Pericardium fibroblast (primary cell): Measurements from ENCODE around the gene CPM. TPM values are rescaled to one million over a fixed set of nuclear protein-coding genes. Genes with fewer than 3 reads are reported as not detected.

Source experiments
- total RNA-seq: library from RNA; depleted of rRNA; stranded (reverse); fragments of >200 nt; gene quantifications from 2 replicates; pipeline ENCODE4 v1.2.3, GENCODE V29; 2015

Gene CPM
- 10.5 and 82.0 TPM in 2 replicates for total RNA-seq

DNA sequence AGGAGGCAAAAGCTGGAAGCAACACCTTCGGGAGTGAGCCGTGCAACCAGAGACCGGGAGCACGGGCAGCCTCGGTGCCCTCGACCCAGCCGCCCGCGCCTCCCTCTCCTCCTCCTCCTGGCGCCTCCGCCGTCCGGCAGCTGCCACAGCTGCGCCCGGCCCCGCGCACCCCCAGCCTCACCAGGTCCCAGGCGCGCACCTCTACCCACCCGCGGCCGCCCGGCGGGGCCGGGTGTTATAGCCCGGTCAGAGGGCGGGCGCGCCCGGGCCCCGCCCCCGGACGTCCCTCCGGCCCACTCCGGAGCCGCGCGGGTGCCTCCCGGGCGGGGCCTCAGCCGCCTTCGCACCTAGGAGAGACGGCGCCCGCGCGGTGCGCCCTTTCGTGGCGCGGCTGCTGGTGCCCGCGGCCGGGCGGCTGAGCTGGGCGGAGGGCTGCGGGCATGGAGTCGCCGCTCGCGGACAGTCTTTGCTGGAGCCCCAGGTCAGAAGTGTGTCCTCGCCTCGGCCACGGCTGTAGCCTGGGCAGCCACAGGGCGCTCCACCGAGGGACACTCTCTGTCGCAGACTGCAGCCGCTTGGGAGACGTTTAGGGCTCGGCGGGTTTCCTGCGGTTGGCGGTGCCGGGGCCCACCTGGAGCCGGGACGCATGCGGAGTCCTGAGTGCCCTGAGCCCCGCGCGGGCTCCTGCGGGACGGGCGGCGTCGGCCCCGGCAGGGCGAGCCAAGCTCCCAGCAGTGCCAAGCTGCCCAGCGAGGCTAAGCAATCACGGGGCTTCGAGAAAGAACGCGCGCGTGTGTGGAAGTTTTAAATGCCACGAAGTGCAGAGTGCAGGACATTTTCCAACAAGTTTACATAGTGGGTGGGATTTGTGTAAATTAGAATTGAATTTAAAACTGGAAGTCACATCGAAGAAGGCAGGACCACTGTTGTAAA, at the start of gene CPM:
CPM (minus strand) TSS at position 211 of the 933 bp plus-strand sequence. CDS start 334 bp downstream, outside the sequence.

DNA sequence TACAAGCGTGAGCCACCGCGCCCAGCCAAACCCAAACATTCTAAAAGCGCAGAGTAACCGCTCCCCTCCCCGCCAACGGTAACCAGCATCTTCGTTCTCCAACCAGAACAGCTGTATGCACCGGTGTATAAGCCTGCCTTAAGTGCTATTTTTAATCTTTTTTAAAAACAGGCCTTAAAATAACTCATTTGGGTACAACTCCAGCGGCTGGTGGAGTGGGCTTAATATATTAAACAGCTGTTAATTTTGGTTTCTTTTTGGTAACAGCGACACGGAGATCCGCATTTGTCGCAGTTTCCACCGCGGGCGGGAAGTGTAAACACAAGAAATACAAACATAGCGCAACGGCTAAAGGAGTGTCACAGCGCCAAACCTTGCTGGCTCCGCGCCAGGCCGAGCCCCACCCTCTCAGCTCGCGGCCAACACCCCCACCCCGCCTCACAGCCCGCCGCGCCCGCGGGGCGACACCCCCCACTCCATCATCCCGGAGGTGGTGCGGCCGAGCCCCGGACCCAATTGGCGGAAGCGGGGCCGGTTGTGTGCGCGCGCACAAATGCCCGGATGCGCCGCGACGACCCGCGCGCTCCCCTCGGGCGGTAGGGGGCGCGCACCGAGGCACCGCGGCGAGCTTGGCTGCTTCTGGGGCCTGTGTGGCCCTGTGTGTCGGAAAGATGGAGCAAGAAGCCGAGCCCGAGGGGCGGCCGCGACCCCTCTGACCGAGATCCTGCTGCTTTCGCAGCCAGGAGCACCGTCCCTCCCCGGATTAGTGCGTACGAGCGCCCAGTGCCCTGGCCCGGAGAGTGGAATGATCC, 125.2 kb downstream of the CPM start, which contains the start of gene MDM2:
MDM2 (plus strand) TSS at position 602 of the 812 bp plus-strand sequence. CDS start 301 bp downstream, outside the sequence.

Other genes starting within 250 kb of the CPM start
- gene NUP107, start 246.2 kb downstream of the CPM start, total RNA-seq = 18.4 and 21.7 TPM in 2 replicates
- 1.8 and 8.8 TPM in 2 replicates for gene SLC35E3, start 187.0 kb downstream of the CPM start, total RNA-seq
- gene MDM2, start 125.0 kb downstream of the CPM start, total RNA-seq = 56.7 and 205 TPM in 2 replicates